H1 (cell line): ENCODE measurements around the gene EML1. TPM values are rescaled to one million over a fixed set of nuclear protein-coding genes. Genes with fewer than 3 reads are reported as not detected.
A peak's percentile ranks its signal among the peaks of the same experiment; 100 is the strongest.

Source experiments
- CTCF ChIA-PET: fragments of 300-600 bp; sonication (Branson Sonifier 250); formaldehyde crosslinking; loops from one replicate; lab custom pipeline; 2021; ENCODE audit not compliant: partially characterized antibody; lab: Charles Lee
- POLR2A ChIA-PET: fragments of 300-600 bp; sonication (Branson Sonifier 250); formaldehyde crosslinking; loops from one replicate; lab custom pipeline; 2021; ENCODE audit warnings: inconsistent platforms; ENCODE audit not compliant: partially characterized antibody; lab: Charles Lee
- DNase-seq, 2 experiments: peaks; one replicate each; pipeline versions ENCODE4 v3.0.0 to v3.0.0-alpha.2; 2010 to 2022; ENCODE audit warnings: low spot score in 2 of 2, low read depth in 1 of 2, mixed read lengths in 1 of 2
- FAIRE-seq: peaks from 2 replicates; lab custom pipeline; 2011; peaks lifted over from hg19 to GRCh38; lab: Jason Lieb, UNC
- H2AFZ ChIP-seq: 2 replicates; pipeline ENCODE4 v1.8.1; 2012; ENCODE audit warnings: low read length, inconsistent platforms
- H2AK5ac ChIP-seq: 2 replicates; pipeline ENCODE4 v1.6.1; 2013; ENCODE audit warnings: low read depth, low read length
- H2BK120ac ChIP-seq: replicated peaks from 2 replicates; pipeline ENCODE3; 2013; ENCODE audit warnings: low read depth, low read length, inconsistent platforms
- H2BK12ac ChIP-seq: 2 replicates; pipeline ENCODE4 v1.6.1; 2013; ENCODE audit warnings: low read depth, low read length
- H2BK15ac ChIP-seq: 2 replicates; pipeline ENCODE4 v1.6.1; 2013; ENCODE audit warnings: low read length
- H2BK20ac ChIP-seq: 2 replicates; pipeline ENCODE4 v1.6.1; 2013; ENCODE audit warnings: low read length
- H2BK5ac ChIP-seq: 2 replicates; pipeline ENCODE4 v1.6.1; 2013; ENCODE audit warnings: low read depth, low read length
- H3K14ac ChIP-seq: 2 replicates; pipeline ENCODE4 v1.6.1; 2013; ENCODE audit warnings: inconsistent platforms; ENCODE audit not compliant: insufficient read length
- H3K18ac ChIP-seq: 2 replicates; pipeline ENCODE4 v1.6.1; 2013; ENCODE audit warnings: low read length; ENCODE audit errors: extremely low read depth
- H3K23ac ChIP-seq: 2 replicates; pipeline ENCODE4 v1.6.1; 2013; ENCODE audit warnings: inconsistent platforms; ENCODE audit not compliant: insufficient read length
- H3K23me2 ChIP-seq: 2 replicates; pipeline ENCODE4 v1.6.1; 2013; ENCODE audit warnings: low read depth, low read length
- H3K27ac ChIP-seq: 2 replicates; pipeline ENCODE4 v1.6.1; 2011; ENCODE audit warnings: low read depth, low read length, inconsistent platforms
- H3K27me3 ChIP-seq, 4 experiments: replicated peaks in 1 of 4; 1 replicate in 1 of 4; 2 replicates in 3 of 4; pipeline versions ENCODE4 v1.6.1 to v1.8.1; 2011 to 2013; ENCODE audit warnings: low read length in 3 of 4, mild to moderate bottlenecking in 3 of 4, inconsistent platforms in 2 of 4, mixed read lengths in 2 of 4, moderate library complexity in 1 of 4; ENCODE audit not compliant: control insufficient read depth in 3 of 4, insufficient read depth in 3 of 4; ENCODE audit errors: extremely low read depth in 1 of 4
- H3K36me3 ChIP-seq, 4 experiments: 2 replicates each; pipeline versions ENCODE4 v1.6.1 to v1.8.1; 2011 to 2013; ENCODE audit warnings: mild to moderate bottlenecking in 4 of 4, low read length in 3 of 4, moderate library complexity in 2 of 4, control low read depth in 1 of 4, inconsistent platforms in 1 of 4; ENCODE audit not compliant: insufficient read depth in 4 of 4, control insufficient read depth in 2 of 4
- H3K4ac ChIP-seq: replicated peaks from 2 replicates; pipeline ENCODE3; 2013; ENCODE audit warnings: low read length, low read depth, mixed read lengths, inconsistent platforms; ENCODE audit not compliant: insufficient read length
- H3K4me1 ChIP-seq, 4 experiments: replicated peaks in 1 of 4; 1 replicate in 1 of 4; 2 replicates in 3 of 4; pipeline versions ENCODE4 v1.6.1 to v1.8.1; 2011 to 2013; ENCODE audit warnings: low read length in 3 of 4, inconsistent platforms in 2 of 4, mixed read lengths in 1 of 4; ENCODE audit not compliant: insufficient read depth in 4 of 4, control insufficient read depth in 3 of 4
- H3K4me2 ChIP-seq, 2 experiments: 2 replicates each; pipeline versions ENCODE4 v1.6.1 to v1.8.1; 2011 to 2013; ENCODE audit warnings: low read depth in 2 of 2, low read length in 2 of 2, control low read depth in 1 of 2, inconsistent platforms in 1 of 2, mild to moderate bottlenecking in 1 of 2; ENCODE audit not compliant: insufficient read depth in 1 of 2
- H3K4me3 ChIP-seq, 4 experiments: fragments of 200-600, 300-600 bp in 1 of 4; sonication (generic), shearing (Covaris generic), sonication (Bioruptor Twin) in 1 of 4; 2 replicates each; pipeline versions ENCODE4 v1.5.1 to v1.8.1; 2011 to 2016; ENCODE audit warnings: low read length in 4 of 4, low read depth in 3 of 4, control low read depth in 2 of 4, inconsistent platforms in 2 of 4, mild to moderate bottlenecking in 2 of 4, mixed read lengths in 1 of 4, moderate library complexity in 1 of 4; ENCODE audit not compliant: insufficient read depth in 2 of 4; ENCODE audit errors: extremely low read depth in 1 of 4
- H3K56ac ChIP-seq: replicated peaks from 2 replicates; pipeline ENCODE3; 2013; ENCODE audit warnings: low read depth, mild to moderate bottlenecking, mixed read lengths, low read length, inconsistent platforms; ENCODE audit not compliant: insufficient read length
- H3K79me1 ChIP-seq: 2 replicates; pipeline ENCODE4 v1.6.1; 2013; ENCODE audit warnings: low read depth, low read length, control low read depth
- H3K79me2 ChIP-seq, 2 experiments: 2 replicates each; pipeline versions ENCODE4 v1.6.1 to v1.8.1; 2012 to 2013; ENCODE audit warnings: low read length in 2 of 2, mild to moderate bottlenecking in 2 of 2, inconsistent platforms in 1 of 2; ENCODE audit not compliant: insufficient read depth in 2 of 2, control insufficient read depth in 1 of 2
- H3K9ac ChIP-seq, 4 experiments: replicated peaks in 1 of 4; 1 replicate in 1 of 4; 2 replicates in 3 of 4; pipeline versions ENCODE4 v1.6.1 to v1.8.1; 2011 to 2013; ENCODE audit warnings: low read depth in 3 of 4, low read length in 3 of 4, control low read depth in 2 of 4, mild to moderate bottlenecking in 2 of 4, moderate library complexity in 2 of 4, inconsistent platforms in 1 of 4; ENCODE audit errors: extremely low read depth in 1 of 4
- H3K9me3 ChIP-seq, 2 experiments: 2 replicates each; pipeline versions ENCODE4 v1.6.1 to v1.8.1; 2012 to 2013; ENCODE audit warnings: mild to moderate bottlenecking in 2 of 2, moderate library complexity in 2 of 2, control low read depth in 1 of 2, inconsistent platforms in 1 of 2, low read depth in 1 of 2, low read length in 1 of 2, mixed read lengths in 1 of 2; ENCODE audit not compliant: insufficient read depth in 2 of 2
- H4K20me1 ChIP-seq, 2 experiments: replicated peaks in 1 of 2; 2 replicates each; pipeline versions ENCODE3 to v1.8.1; 2011 to 2013; ENCODE audit warnings: inconsistent platforms in 2 of 2, low read length in 2 of 2, mild to moderate bottlenecking in 1 of 2; ENCODE audit not compliant: insufficient read depth in 2 of 2, control insufficient read depth in 1 of 2
- H4K5ac ChIP-seq: 2 replicates; pipeline ENCODE4 v1.6.1; 2013; ENCODE audit warnings: low read length, low read depth, mixed read lengths, inconsistent platforms; ENCODE audit not compliant: insufficient read length
- H4K8ac ChIP-seq: 2 replicates; pipeline ENCODE4 v1.8.0; 2013; ENCODE audit warnings: mild to moderate bottlenecking, moderate library complexity, low read length, inconsistent platforms; ENCODE audit not compliant: insufficient read depth; ENCODE audit errors: extremely low read depth
- H4K91ac ChIP-seq: replicated peaks from 2 replicates; pipeline ENCODE3; 2013; ENCODE audit warnings: low read length, mixed read lengths, inconsistent platforms; ENCODE audit not compliant: insufficient read length
- BRCA1 ChIP-seq: IDR thresholded peaks from 2 replicates; pipeline ENCODE4 v1.6.1; 2012; ENCODE audit warnings: low read depth, low read length, improper control_type of control experiment
- CTCF ChIP-seq, 3 experiments: IDR thresholded peaks; 1 replicate in 2 of 3; 2 replicates in 1 of 3; pipeline versions ENCODE4 v1.5.1 to v1.6.1; 2011; ENCODE audit warnings: low read length in 3 of 3, mild to moderate bottlenecking in 3 of 3, inconsistent platforms in 2 of 3, low read depth in 1 of 3, moderate library complexity in 1 of 3; ENCODE audit not compliant: insufficient read depth in 1 of 3; ENCODE audit errors: control extremely low read depth in 1 of 3
- RXRA ChIP-seq: IDR thresholded peaks from 2 replicates; pipeline ENCODE4 v1.6.1; 2011; ENCODE audit warnings: low read depth, mild to moderate bottlenecking, low read length, moderate library complexity; ENCODE audit not compliant: insufficient read depth
- SRF ChIP-seq: IDR thresholded peaks from 2 replicates; pipeline ENCODE4 v1.6.1; 2011; ENCODE audit warnings: mild to moderate bottlenecking, low read depth, low read length, moderate library complexity
- USF2 ChIP-seq: IDR thresholded peaks from 2 replicates; pipeline ENCODE4 v1.6.1; 2011; ENCODE audit warnings: low read length, improper control_type of control experiment
- ZNF274 ChIP-seq: IDR thresholded peaks from 2 replicates; pipeline ENCODE4 v1.7.0; 2012; ENCODE audit warnings: low read length, borderline replicate concordance; ENCODE audit errors: extremely low read depth
- WGBS, 2 experiments: shearing (Covaris generic) in 1 of 2; methylation state at CpG; one replicate each; pipeline versions ENCODE4 v1.1.6 to v1.1.7; 2013 to 2015; ENCODE audit warnings: low lambda C conversion rate in 2 of 2, mixed read lengths in 2 of 2, inconsistent platforms in 1 of 2, low coverage in 1 of 2, missing lambda C conversion rate in 1 of 2; ENCODE audit not compliant: insufficient replicate concordance in 2 of 2, insufficient coverage in 1 of 2, insufficient read length in 1 of 2; ENCODE audit errors: extremely low coverage in 1 of 2, missing lambda C conversion rate in 1 of 2; 5-methylcytosine and 5-hydroxymethylcytosine counted together
- polyA plus RNA-seq, 7 experiments: library from polyadenylated mRNA; depleted of rRNA in 3 of 7; stranded (reverse) in 5 of 7; unstranded in 2 of 7; fragments of >200 nt in 5 of 7; fragments of 200-250 nt in 2 of 7; gene quantifications; 1 replicate in 5 of 7; 2 replicates in 1 of 7; 4 replicates in 1 of 7; pipeline versions ENCODE4 v1.2.1 to v1.2.3, GENCODE V29; 2011 to 2013; ENCODE audit warnings: missing spikeins in 2 of 7, mixed read lengths in 2 of 7
- total RNA-seq: library from RNA; stranded (reverse); fragmentation: NEBNext Ultra II Directional; extraction: Animal tissue kit (Norgen Biotek cat#: 25700); gene quantifications from 2 replicates; pipeline ENCODE4 v1.2.1, GENCODE V29; 2021

The EML1 gene
- total and polyA plus RNA-seq, 2 of the 8 experiments (the other 6 are each of a cell fraction or from before 2014, with no cell fraction given), result 11.1 to 24.7 TPM

- Histone ChIP-seq H3K4me3 (no peak overlapping the region), H3K4ac (no peak overlapping the region), H3K27me3 (no peaks in the 10 kb centered on the region), H2BK20ac (no peak overlapping the region), H3K23ac (no peak overlapping the region), H3K36me3 (0 out of 8 replicates have a peak, but pooled peaks cover 0 to 2% (median 0%) of the 10 kb centered on the region in 4 experiments), H3K4me2 (no peak overlapping the region), H3K4me1 (0 out of 7 replicates have a peak, but pooled peaks cover 0 to under 1% (median 0%) of the 10 kb centered on the region in 4 experiments), H2AFZ (no peak overlapping the region), H3K18ac (no peak overlapping the region), H3K9me3 (peaks cover 0 to 5% of the 10 kb centered on the region in 2 experiments; a peak in 3 of 4 replicates), H4K91ac (no peak overlapping the region), H4K20me1 (peaks cover 0 to 3% of the 10 kb centered on the region in 2 experiments), H2AK5ac (no peak overlapping the region), H3K79me1 (no peaks in the 10 kb centered on the region), H2BK120ac (no peak overlapping the region), H2BK12ac (no peak overlapping the region), H3K79me2 (no peaks in the 10 kb centered on the region), H2BK5ac (no peak overlapping the region), H2BK15ac (no peak overlapping the region), H3K14ac (no peak overlapping the region), H4K5ac (no peak overlapping the region), H3K27ac (no peak overlapping the region), H3K56ac (no peak overlapping the region), H4K8ac (no peak overlapping the region), H3K23me2 (peaks cover 5% of the 10 kb centered on the region; the same call in 1 of the 2 replicates), H3K9ac (no peak overlapping the region)
- CTCF ChIA-PET, result interaction anchor here (0.7 to 2.0 kb wide), 7 partner anchors 8 to 241 kb away, joined by 3 to 5 read pairs (median 3); no protein-coding TSS in a partner anchor
- POLR2A ChIA-PET, result no interaction called here
- 97% methylated on average over 6 of the region's 6 CpGs; no CpG with 5 or more reads in 1 of the 2 experiments for WGBS, 2 experiments
- DNase-seq (no peak), FAIRE-seq (peak; percentile 7)
- TF ChIP-seq SRF, result no peak
- TF ChIP-seq RXRA, result no peak
- TF ChIP-seq ZNF274, result no peak
- TF ChIP-seq USF2, result no peak
- TF ChIP-seq CTCF (IDR thresholded peaks at IDR 0.05; ENCODE audit: control extremely low read depth in 1 of 3, insufficient read depth in 1 of 3, low read depth in 1 of 3, low read length in 3 of 3), result no peak
- TF ChIP-seq BRCA1, result no peak
Observed at GRCh38 chr14:99929601-99930000, 136.4 kb downstream of the EML1 start.
